Measurements from ENCODE around the gene CUTC.

Gene CUTC

DNA sequence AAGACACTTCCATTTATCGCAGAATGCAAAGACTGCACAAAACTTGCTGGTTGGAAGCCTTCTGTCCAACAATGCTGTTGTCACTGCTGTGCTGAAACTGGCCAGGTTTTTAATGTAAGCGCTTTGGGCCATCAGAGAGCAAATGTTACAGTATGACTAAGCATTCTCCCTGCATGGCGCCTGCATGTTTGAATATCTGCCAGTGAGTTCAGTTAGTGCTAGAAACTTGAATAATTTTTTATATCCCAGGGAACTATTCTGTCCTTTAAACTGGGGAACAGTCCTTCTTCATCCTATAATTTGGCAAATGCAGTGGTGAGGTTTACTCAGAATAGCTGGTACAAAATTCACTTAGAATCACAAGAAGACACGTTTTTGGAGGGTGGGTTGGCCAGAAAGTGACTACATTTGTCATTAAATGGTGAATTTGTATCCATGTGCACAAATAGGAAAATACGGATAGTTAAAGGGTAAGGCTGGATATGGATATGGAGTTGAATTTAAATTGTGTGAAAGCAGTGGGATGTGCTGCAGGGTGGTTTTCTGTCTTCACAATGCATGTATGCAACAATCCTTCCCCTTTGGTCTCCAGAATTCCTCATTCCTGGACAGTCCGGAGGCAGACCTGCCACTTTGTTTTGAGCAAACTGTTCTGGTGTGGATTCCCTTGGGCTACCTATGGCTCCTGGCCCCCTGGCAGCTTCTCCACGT, 52.1 kb downstream of the CUTC start:
- DNase-seq (ENCODE audit: low spot score) = no peak

DNA sequence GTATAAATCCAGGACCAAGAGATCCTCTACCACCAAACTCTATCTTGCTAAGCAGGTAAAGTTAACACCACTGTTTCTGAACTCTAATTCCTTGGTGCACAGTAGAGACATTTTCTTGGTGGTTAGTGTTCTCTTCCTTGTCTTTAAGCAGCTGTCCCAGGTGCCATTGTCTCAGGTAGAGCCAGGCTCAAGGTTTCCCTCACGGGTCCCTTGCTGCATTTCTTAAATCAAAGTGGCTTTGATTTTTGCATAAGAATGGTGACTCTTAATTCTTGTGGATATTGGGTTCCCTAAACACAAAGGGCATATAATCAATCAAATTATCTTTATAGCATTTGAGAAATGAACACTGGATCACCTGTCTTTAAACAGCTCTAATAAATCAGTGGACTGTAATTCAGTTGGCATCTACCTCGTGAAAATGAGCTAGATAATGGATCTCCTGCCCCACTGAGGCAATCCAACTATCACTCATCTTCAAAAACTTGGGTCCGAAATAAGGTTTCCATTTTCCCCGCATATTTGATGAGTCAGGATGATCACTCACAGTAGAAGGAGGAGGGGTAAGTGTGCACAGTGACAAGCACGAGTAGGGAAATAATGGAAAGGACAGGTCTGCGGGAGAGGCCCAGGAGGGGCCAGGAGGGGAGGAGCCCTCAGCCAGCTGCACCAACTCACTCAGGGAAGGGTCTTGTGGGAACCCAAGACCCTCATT, 52.9 kb downstream of the CUTC start:
- DNase-seq (ENCODE audit: low spot score) = no peak

DNA sequence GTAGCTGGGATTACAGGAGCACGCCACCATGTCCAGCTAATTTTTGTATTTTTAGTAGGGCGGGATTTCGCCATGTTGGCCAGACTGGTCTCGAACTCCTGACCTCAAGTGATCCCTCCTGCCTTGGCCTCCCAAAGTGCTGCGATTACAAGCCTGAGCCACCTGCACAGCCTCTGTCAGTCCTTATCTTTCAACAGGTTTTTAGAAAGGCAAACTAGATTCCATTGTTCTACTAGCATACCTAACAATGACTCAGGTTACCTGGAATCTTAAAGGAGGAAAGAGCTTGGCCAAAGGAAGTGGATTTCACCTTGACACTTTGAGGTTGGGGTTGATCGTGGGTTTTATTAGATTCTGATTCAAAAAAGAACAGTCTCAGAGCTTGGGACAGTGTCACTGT, 53.6 kb downstream of the CUTC start:
- DNase-seq (ENCODE audit: low spot score) = no peak

DNA sequence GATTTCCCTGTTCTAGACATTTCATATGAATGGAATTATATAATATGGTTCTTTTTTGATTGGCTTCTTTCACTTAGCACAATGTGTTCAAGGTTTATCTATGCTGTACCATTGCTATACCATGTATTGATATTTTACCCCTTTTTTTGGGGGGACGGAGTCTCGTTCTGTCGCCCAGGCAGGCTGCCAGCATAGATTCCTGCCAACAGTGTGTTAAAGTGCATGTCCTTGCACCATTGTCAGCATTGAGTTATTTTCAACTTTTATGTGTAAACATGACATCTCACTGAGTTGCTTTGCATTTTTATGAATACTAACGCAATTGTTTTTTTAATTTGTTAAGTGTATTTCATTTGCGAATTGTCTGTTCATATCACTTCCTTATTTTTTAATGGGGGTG, 55.3 kb downstream of the CUTC start:
- no peak for DNase-seq (ENCODE audit: low spot score)

DNA sequence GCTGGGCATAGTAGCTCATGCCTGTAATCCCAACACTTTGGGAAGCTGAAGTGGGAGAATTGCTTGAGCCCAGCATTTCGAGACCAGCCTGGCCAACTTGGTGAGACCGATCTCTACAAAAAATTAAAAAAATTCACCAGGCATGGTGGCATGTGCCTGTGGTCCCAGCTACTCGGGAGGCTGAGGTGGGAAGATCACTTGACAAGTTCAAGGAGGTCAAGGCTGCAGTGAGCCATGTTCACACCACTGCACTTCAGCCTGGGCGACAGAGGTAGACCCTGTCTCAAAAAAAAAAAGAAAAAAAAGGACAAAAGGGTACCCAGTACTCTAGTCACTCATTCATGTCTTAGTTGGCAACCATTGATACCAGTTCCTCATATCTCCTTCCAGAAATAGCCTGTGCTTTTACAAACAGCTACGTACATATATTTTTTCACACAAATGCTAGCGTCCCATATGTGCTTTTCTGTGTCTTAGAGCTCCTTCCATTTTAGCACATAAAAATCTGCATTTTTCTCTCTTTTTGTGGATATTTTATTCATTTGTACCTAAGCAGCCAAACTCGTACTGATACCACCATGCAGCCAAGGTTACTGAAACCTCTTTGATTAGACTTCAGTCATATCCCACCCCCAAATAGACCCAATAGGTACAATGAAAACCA, 55.9 kb downstream of the CUTC start:
- DNase-seq (ENCODE audit: low spot score) = no peak

DNA sequence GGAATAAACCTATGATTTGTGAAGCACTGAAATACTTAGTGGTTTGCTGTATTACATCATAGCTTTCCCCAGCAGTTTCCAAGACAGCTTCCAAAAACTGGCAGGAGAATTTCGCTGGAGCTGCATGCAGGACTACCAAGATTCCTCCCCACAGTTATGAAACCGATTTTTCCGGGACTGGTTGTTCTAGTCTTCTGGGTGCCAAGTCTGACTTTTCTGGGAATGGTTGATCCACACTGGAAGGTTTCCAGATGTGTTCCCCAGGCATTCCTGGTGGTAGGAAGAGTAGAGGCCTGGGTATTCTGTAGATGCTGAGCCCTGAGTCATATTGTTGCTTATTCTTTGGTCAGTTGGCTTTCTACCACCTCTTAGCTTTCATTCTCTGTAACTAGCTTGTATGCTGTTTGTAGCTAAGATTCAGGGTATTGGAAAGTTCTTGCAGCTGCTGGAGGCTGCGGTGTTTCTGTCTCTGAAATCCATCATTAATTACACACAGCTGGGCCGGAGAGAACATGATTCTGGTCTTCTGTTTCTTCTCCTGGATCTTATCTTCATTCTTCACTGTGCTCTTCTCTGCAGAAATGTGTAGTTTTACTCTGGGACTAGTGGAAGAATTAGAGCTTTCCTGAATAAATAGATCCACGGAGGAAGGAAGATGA, 56.7 kb downstream of the CUTC start:
- no peak for DNase-seq (ENCODE audit: low spot score)

DNA sequence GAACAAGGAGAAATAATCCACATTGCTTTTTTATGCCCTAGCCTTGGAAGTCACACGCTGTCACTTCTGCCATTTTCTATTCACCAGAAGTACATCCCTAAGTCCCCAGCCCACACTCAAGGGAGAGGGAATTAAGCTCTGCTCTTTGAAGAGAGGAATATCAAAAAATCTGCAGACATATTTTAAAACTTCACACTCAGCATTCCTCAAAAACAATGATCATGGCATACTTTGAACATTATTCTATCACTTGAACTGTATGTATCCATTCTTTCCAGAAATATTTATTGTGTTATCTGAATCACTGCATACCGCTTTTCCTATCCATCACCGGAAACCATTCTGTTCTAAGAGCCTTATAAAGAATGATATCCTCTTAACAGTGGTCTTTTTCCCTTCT, 59.8 kb downstream of the CUTC start:
- DNase-seq (ENCODE audit: low spot score) = no peak

DNA sequence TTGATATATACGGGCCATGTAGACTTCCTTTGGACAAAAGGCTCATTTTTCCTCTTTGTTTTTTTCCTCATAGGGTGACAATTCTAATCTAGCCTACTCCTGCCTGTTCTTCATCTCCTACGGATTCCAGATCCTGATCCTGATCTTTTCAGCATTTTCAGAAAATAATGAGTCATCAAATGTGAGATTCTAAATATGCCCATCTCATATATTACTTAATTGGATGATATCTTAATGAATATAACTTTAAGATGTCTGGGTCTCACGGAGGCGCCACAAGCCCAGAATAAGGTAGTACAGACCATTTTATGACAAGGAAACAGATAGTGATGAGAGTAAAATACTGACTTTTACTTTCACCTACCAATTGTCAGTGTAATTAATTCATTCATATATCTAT, 61.8 kb downstream of the CUTC start:
- DNase-seq (ENCODE audit: low spot score) = no peak

DNA sequence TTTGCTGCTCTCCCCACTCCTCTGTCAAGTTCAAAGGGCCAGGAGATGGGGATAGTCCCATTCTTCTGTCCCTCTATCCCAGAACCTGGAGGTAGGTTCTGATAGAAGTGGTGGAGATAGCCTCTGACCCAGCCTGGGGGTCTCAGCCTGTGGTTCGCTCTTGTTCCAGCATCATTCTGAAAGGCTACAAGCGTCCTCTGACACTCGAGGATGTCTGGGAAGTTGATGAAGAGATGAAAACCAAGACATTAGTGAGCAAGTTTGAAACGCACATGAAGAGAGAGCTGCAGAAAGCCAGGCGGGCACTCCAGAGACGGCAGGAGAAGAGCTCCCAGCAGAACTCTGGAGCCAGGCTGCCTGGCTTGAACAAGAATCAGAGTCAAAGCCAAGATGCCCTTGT, 64.9 kb downstream of the CUTC start:
- DNase-seq (ENCODE audit: low spot score) = no peak

DNA sequence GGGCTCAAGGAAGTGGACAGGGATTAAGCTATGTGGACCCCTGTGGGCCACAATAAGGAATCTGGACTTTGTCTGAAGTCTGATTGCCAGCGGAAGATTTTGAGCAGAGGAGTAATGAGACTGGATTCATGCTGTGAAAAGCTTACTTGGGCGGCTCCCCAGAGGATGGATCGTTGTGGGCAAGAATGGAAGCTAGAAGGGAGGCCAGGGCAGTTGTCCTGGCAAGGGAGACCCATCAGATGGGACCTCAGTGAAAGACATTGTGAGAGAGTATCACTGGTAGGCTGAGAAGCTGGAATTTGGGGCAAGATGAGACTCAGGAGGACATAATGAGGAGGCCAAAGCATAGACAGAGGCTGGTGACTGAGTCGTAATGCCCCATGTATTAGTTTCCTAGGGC, 66.0 kb downstream of the CUTC start:
- no peak for DNase-seq (ENCODE audit: low spot score)

DNA sequence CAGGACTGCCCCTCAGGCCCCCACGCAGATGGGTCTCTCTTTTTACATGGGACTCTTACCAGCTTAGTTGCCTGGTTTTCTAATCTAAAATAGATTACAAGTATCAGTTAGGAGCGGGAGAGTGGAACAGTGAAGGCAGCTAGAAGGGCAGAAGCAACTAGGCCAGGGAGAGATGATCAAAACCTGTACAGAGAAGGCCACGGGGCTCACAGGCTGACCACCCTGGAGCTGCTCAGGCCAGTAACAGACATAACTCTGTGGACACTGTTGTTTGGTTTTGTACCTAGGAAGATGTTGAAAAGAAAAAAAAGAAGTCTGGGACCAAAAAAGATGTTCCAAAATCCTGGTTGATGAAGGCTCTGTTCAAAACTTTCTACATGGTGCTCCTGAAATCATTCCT, 66.9 kb downstream of the CUTC start:
- no peak for DNase-seq (ENCODE audit: low spot score)

DNA sequence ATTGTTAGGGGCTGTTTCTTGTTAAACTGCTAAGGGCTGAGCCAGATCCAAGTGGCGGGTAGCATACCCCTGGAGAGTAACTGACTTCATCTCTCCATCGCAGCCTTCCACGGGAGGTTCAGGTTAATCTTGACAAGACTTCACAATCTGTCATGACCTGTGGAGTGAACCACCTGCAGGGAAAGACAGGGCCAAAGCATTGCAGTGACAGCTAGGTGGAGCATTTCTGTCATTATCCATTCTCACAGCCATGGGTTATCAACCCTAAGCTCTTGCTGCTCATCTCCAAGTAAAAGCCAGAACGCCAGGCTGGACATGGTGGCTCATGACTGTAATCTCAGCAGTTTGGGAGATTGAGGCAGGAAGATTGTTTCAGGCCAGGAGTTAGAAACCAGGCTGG, 67.6 kb downstream of the CUTC start:
- no peak for DNase-seq (ENCODE audit: low spot score)

DNA sequence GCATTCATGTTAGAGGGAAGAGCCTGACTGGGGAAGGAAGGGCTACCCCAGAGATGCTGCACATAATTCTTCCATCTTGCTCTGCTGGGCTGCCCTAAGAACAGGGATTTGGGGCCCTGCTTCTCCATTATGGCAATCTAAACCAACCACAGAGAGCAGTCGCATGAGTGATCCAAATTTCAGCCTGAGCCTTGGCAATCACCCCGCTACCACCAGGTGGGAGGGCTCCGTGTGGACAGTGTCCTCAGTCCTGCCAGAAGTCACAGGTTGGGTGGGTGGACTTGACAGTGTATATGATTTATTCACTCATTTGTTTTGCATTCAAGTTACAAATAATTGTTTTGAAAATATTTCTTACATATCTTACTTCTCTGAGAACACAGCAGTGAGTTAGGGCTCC, 72.4 kb downstream of the CUTC start:
- DNase-seq (ENCODE audit: low spot score) = no peak

DNA sequence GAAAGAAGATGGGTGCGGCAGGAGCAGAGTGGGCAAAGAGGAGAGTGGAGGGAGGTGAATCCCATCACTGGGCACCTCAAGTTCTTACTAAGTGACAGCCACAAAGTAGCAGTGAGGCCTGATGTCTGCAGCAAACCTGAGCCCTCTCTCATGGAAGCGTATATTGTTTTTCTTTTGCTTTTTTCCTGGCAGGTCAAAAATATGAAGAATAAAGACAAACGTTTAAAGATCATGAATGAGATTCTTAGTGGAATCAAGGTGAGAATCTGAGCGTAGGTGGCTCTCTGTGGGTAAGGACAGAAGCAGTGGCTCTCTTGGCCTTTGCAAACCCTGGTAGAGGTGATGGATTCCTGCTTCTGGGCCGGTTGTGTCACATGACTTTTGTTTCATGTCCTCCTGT, 73.2 kb downstream of the CUTC start:
- no peak for DNase-seq (ENCODE audit: low spot score)

Data from Ammon's horn (tissue), 1 donor.